ENCODE measurements around the gene TAF1D.
A peak's percentile ranks its signal among the peaks of the same experiment; 100 is the strongest.
"Not testable (repeated sequence)": the region's sequence is repeated elsewhere in the genome, so short reads cannot be mapped to it uniquely, and the experiment has no call there.

Gene TAF1D

DNA sequence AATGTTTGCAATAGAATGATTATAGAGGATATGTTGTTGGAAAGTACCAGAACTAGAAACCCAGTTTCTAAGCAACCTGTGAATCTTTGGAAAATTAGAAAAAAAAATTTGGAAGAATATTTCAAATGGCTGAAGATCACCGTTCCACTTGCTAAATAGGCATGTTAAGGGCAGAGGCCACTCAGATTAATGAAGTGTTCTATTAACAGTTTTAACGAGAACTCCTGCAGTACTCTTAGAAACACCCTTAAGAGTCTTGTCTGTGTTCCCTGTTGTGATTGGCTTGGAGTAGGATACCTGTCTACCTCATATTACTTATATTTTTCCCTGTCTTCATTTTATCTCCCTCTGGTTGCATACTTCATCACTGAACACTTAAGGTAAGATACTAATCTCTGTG is 4.8 kb upstream of the TAF1D start:
- DNase-seq, result no peak

DNA sequence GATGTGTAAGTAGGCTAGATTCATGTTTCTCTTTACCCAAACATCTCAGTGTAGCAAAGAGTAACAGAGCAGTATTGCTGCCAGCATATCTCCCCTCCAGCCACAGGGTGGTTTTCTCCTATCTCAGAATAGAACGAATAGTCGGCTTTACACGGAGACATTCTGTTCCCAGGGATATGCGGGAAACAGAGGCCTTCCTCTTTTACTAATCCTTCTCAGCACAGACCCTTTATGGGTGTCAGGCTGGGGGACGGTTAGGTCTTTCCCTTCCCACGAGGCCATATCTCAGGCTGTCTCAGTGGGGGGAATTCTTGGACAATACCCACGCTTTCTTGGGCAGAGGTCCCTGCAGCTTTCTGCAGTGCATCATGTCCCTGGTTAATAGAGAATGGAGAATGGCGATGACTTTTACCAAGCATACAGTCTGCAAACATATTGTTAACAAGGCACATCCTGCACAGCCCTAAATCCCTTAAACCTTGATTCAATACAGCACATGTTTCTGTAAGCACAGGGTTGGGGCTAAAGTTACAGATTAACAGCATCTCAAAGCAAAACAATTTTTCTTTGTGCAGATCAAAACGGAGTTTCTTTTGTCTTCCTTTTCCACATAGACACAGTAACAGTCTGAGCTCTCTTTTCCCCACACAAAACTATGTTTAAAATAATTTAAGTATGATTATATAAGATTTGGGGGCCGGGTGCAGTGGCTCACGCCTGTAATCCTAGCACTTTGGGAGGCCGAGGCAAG is 3.9 kb upstream of the TAF1D start:
- not testable (repeated sequence) for DNase-seq

DNA sequence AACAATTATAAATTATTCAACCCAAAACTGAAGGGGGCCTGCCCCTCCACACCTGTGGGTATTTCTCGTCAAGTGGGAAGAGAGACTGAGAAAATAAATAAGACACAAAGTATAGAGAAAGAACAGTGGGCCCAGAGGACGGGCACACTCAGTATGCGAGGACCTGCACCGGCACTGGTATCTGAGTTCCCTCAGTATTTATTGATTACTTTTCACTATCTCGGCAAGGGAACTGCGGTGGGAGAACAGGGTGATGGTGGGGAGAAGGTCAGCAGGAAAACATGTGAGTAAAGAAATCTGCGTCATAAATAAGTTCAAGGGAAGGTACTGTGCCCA is 3.3 kb upstream of the TAF1D start:
- DNase-seq, result no peak

DNA sequence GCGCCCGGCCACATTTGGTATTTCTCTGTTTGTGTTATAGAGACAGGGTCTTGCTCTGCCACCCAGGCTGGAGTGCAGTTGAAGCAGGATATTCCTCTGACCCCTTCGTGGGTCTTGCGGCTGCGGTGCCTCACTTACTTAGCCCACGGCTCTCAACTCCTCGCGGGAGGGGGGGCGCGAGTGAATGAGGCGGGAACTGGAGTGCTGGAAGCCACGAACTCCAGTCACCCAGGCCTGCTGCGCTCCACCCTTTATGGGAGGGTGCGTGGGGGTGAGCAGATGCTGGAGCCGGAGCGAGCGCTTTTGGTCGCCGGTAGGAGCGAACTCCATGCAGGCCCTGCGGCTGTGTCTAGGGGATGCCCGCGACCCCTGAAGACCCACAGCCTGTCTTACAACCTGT is 2.0 kb upstream of the TAF1D start:
- no peak for DNase-seq

DNA sequence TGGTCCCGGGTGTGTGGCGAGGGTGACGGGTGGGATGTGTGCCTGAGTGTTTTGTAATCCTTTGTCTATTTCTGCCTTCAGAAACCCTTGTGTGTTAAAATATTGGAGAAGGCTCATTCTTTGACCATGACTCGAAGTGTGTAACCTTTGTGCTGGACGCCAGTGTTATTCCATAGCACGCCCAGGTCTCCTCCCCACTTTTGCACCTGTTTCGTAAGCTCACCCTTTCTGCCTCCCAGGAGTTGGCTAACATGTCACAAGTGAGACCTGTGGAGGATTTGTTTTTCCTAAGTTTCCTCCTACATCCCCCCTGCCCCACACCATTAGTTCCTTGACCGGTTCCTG is 559 bp upstream of the TAF1D start:
- DNase-seq, result peak; percentile 73

DNA sequence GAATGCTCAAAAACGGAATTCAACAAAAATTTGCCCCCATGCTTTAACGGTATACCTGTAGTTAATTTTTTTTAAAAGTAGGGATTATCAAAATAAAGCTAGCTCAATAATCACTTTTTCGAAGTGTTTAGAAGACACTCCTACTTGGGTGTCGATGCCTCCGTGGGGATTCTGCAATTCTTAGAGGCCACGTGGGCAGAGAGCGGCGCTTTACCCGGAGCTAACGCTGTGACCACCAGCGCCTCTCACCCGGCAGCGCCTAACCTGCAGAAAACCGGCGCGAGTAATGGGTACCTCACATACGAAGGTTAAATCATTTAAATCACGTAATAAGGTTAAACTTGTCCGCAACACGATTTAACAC is 583 bp downstream of the TAF1D start:
- peak; percentile 12 for DNase-seq

DNA sequence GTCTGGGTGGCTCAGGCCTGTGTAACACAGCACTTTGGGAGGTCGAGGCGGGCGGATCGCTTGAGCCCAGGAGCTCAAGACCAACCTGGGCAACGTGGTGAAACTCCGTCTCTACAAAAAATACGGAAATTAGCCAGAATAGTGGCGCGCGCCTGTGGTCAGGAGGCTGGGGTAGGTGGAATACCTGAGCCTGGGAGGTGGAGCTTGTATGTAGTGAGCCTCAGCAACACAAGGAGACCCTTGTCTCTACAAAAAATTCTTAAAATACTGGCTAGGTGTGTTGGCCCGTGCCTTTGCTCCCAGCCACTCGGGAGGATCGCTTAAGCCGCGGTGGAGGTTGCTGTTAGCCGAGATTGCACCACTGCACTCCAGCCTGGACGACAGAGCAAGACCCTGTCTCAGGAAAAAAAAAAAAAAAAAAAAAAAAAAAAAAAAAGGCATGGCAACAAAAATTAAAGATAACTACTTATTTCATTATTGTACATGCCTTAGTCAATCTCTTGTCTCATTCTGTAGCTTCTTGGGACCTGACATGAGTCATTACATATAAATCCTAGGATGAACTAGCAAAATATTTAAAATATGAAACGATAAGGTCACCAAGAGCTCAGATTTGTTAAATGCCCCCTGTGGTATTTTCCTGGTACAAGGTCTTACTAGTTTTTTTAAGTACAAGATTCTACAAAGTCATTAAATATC is 1.1 kb downstream of the TAF1D start:
- peak; percentile 13 for DNase-seq

DNA sequence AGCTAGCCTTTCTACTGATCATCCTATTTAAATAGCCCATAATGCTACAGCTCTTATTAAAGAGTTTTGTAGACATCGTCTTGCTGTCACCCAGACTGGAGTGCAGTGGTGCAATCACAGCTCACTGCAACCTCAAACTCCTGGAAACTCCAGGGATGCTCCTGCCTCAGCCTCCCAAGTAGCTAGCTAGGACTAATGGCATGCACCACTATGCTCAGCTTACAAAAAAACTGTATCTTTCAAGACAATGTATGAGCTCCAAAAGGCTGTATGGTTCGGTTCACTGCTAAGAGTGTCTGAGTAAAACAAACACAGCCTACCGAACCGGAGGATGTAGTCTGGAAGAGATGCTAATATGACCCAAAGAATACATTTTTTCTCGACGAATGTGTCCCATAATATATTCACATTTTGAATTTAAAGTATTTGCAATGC is 2.6 kb downstream of the TAF1D start:
- DNase-seq, result no peak

DNA sequence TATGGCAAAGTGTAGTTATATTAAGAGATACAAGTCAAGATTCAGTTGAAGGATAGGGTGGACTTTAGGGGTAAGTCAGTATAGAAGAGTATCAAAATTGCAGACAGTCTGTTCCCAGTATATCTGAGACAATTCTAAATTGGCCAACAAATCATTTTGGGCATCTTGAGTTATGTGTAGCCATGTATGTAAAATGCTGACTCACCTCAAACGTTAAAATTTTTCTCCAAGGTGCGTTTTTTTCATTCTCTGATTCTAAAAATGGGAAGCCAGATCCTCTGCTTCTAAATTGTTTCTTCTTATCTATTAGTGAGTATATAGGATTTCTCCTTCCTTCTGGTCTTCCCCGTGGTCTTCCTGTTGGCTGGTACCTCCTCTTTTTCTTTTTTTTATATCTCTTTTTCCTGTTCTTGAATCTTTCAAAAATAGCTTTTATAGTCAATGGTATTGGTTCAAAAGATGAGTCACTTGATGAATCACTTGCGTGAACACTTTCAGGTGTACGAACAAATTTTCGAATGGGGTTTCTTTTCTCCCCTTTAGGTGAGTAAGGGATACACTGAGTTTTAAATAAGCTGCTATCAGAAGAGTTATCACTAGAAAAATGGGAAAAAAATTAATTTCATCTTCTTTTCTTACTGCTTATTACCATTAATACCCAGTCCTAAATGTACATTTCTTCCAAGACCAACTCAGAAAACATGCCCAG is 3.2 kb downstream of the TAF1D start:
- no peak for DNase-seq

DNA sequence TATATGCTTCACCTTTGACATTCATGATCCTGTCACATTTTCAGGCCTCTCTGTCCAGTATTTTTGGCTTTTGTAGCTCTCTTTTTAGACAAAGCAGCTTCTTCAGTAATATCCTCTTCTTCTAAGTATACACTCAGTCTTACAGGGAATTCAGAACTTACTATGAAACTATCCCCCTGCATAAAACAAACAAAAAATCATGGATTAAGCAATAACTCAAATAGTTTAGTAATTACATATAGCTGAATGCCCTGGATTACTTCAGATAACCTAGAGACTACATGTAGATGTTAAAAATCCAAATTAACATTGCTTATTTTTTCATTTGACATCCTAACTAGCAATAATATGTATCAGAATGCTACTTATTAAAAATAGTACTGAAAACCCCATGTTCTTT is 5.2 kb downstream of the TAF1D start:
- DNase-seq, result no peak

DNA sequence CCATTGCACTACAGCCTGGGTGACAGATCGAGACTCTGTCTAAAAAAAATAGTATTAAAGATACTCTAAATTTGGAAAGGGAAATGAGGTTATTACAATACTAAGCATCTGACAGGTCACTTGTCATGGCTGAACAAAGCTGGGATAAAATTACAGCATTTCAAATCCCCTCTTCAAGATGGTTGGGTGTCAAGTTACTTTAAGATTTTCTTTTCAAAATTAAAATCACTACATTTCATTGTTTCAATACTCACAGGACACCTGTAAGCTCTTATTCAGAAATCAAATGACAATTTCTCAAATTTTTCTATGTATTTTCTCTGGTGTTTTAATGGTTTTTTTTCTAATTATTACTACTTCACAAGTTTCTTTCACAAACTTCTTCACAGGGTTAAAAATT is 5.7 kb downstream of the TAF1D start:
- DNase-seq, result no peak

DNA sequence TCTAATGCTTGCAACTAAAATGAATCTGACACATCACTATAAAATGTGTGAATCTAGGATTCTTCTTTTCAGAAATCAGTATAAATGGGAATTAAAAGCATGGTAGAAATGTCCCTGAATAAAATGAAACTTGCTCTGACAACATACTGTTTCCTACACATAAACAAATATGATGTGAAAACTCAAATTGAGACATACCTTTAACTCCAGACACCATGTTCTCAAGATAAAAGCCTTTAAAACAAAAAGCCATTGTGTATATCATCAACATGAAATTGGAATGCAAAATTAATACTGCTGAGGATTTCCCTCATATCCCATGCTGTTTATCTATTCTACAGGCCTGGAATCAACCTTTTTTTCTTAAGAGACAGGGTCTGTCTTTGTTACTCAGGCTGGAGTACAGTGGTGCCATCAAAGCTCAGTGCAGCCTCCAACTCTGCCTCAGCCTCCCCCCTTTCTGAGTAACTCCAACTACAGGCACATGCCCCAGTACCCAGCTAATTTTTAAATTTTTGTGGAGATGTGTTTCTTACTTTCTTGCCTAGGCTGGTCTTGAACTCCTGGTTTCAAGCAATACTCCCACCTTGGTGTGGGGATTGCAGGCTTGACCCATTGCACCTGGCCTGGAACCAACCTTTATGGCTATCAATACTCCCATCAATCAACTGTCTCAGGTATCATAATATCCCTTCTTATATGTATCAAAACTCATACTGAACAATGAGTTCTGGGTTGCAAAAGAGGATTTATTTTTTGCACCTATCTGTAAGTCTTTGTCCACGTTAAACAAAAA is 6.7 kb downstream of the TAF1D start:
- DNase-seq, result no peak

DNA sequence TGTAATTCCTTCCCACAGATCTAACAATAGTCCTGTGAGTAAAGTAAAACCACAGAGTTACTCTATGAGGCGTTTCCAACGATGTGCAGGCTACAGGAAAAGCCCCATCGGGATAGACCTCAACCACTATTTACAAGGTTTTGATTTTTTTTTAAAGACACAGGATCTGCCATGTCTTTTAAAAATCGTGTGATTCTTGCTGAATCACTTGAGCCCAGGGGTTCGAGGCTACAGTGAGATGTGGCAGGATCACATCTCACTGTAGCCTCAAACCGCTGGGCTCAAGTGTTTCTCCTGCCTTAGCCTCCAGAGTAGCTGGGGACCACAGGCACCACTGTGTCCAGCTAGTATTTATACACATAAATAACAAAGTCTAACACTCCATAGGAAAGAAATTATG is 7.8 kb downstream of the TAF1D start:
- DNase-seq, result no peak

DNA sequence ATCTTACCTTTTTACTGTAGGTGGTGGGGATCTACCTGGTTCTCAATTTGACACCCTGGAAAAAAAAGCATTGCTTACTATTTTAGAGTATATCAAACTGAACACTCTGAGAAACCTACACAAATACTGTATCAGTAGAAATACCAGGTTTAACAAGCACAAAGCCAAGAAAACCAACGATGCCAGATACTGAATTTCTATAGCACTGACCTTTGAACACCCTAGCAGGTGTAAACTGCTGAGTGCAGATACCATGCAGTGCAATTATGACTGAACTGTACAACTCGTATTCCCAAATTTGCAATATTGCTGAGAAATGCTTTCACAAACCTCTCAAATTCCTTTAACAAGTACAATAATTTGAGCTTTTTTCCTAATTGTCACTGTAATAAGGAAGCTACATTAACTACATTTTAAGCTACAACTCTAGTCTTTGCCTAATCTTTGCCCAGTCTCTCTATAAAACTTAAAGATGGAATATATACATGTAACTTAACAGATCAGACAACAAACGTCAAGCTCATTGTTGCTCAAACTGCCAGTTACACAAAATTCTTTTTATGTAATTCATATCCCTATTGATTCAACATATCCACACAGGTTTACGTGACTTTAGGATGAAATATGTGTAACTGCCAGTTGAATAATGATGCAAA is 8.9 kb downstream of the TAF1D start:
- no peak for DNase-seq

DNA sequence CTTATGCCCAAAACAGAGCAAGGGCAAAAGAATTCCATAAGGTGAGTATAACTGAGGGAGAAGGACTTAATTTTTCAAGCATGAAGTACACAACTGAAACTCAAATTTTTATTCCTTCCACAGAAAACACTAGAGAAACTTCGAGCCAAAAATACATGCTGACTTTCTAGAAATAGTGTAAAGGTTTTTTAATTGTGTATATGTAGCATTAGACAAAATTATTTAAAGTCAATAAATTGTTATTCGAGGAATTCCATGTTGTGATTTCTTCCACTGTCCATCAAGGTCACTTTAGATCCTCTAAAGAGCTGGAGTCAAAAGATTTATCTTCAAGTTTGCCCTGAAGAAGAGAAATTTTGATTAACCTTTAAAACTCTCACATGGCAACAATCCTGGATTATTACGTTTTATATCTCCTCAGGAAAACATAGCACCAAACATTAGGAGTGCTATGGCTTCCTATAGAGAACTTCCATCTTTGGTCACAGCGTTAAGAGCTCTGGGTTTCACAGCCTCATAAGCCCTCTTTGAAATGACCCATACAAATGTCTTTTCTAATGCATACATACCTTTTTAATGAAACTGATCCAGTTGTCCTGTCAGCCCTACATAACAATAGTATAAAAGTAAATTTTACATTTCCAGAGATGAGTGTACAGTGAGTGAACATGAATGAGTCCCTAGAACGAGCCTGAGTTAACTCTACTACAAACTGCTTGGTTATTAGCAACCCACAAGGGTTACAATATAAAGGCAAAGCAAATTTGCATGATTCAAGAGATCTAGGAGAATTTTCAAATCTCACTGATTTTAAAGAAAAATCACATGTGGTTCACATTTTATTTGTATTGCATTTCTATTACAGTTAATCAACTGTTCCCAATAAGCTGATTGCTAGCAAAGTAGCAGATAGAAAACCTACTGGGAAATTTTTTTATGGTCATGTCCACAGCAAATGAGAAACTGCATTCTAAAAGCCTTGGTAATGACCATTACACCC is 10.9 kb downstream of the TAF1D start:
- no peak for DNase-seq

DNA sequence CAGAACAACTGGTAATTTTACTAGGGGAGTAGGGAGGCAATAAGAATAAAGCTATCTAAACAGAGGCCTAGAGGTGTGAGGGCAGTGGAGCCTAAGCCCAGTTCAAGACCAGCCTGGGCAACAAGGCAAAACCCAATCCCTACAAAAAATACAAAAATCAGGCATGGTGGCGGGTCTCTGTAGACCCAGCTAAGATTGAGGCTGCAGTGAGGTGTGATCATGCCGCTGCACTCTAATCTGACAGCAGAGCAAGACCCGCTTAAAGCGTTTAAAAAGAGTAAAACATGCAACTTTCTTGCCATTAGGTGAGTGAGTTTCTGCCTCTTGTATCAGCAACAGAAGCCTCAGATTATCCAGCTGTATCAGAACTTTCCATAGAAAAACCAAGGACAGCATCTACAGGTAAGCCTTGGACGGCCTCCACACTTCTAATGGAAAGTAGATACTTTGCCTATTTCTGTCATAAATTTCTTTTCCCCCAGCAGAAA is 12.1 kb downstream of the TAF1D start:
- DNase-seq, result no peak

DNA sequence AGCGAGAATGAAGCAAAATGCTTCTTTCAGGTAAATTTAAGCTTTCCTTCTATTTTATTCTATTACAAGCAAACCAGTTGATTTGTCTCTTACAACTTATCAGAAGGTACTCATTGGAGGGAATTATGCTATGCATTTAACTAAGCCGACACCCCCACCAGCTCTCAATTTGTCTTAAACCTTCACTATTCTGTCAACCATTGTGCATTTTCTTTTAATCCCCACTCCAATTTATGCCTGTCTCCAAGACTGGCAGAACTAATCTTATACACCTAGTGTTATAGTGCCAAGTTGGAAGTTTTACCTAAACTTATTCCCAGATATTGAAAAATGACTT is 12.5 kb downstream of the TAF1D start:
- no peak for DNase-seq

DNA sequence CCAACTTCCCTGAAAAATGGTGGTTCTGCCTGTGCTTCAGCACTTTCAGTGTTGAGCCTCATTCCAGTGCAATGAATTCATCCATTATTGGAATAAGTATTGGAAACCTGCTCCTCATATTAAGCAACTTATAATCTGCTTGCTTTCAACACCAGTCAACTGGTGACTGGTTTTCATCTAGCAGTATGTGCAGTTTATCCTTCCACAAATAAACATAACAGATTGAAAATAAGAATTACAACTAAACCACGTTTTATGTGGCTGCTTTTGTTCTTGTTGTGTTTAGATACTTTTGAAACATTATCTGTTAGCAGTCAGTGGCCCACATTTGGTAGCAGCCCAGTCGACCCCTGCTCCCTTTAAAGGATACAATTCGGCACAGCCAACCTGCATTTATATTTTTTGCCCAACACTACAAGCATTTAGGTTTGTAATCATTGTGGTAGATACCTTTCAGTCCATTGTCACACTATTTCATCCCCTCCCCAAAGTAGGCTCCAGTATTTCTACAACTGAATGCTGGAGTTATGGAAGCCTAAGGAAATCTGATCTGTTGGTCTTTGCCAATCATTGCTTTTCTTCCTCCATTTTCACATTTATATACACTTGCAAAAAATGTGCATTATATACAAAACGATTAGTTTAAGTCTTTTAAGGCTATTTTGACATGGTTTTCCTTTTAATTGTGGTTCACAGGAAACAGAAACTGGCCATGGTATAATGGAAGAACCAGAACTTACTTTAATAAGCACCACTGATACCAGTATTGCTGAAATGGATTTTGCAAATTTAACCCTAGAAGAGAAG is 13.1 kb downstream of the TAF1D start:
- no peak for DNase-seq

DNA sequence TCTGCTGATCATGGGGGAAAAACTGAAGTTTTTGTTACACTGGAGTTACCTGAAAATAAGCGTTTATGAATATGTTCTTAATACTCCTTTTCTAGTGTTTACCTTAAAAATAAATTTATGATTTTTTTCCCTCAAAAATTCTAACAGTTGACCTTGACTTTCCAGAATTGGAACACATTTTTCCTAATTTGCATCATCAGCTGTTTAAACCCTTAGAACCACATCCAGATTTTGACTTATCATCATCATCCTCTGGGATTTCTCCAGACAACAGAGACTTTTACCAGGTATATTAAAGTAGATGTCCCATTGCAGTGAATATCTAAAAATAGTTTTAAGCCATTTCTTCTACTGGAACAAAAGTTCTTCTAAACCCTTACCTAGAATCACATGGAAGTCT is 17.2 kb downstream of the TAF1D start:
- no peak for DNase-seq

DNA sequence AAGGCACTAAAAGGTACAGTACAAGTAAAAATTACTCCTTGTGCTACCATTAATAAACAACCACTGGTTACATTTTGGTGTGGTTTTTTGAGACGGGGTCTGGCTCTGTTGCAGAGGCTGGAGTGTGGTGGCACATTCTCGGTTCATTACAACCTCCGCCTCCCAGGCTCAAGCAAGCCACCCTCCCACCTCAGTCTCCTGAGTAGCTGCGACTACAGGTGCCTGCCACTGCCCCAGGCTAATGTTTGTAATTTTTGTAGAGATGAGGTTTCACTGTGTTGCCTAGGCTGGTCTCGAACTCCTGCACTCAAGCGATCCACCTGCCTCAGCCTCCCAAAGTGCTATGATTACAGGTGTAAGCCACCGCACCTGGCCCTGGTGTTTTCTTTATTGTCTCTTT is 20.8 kb downstream of the TAF1D start:
- no peak for DNase-seq

DNA sequence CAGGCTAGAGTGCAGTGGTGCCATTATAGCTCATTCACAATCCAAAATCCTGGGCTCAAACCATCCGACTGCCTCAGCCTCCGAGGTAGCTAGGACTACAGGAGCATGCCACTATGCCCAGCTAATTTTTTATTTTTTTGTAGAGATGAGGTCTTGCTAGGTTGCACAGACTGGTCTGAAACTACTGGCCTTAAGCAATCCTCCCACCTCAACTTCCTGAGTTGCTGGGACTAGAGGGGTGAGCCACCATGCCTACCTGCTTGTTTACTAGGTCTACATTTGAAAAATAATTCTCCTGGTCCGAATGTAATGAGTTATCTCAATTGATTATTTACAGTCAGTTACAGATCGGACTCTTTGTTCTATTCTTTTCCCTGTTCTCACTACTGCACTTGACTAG is 22.0 kb downstream of the TAF1D start:
- peak; percentile 39 for DNase-seq
